ENCODE measurements around the gene MAGI2. TPM values are rescaled to one million over a fixed set of nuclear protein-coding genes. Genes with fewer than 3 reads are reported as not detected.

Gene MAGI2
- total RNA-seq, 6 experiments from 2014 or later: 1.2 to 4.0 (median 2.4) TPM

GRCh38 chr7:79434098-79434497 lies 19.4 kb downstream of the MAGI2 start:
- ATAC-seq: no peak
- Histone ChIP-seq H3K27me3 (no peaks in the 10 kb centered on the region), H3K4me1 (no peaks in the 10 kb centered on the region), H3K36me3 (no peaks in the 10 kb centered on the region), H3K27ac (no peak overlapping the region), H3K9me3 (no peaks in the 10 kb centered on the region), H3K4me3 (no peak overlapping the region)
- WGBS (ENCODE audit: insufficient coverage, low coverage, low lambda C conversion rate, missing lambda C conversion rate): 86% methylated on average over 1 of the region's 1 CpG
- TF ChIP-seq POLR2A (IDR thresholded peaks at IDR 0.05) (no peak), CTCF (IDR thresholded peaks at IDR 0.05) (no peak)
- DNase-seq: no peak
- intact Hi-C loops (cut with DNase I): no loop called here

DNA sequence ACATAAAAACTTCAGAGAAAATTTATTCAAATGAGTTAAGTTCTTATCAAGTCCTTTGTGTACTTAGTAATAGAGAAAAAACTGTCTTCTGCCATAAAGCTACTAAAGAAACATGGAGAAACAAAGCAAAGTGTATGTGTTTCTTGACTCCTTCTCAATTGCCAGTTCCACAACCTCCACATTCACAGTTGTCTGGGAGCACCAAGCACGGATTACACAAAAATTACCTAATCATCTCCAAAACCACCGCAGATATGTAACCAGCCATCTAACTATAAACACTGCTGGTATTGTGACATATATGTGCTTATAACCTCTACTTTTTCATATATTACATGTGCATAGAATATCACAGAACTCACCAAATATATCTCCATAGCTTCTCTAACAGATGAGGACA lies 23.1 kb downstream of the MAGI2 start:
- intact Hi-C loops (cut with DNase I): no loop called here
- Histone ChIP-seq H3K27me3 (no peaks in the 10 kb centered on the region), H3K4me1 (no peaks in the 10 kb centered on the region), H3K9me3 (no peaks in the 10 kb centered on the region), H3K4me3 (no peak overlapping the region), H3K36me3 (no peaks in the 10 kb centered on the region), H3K27ac (no peak overlapping the region)
- 100% methylated on average over 2 of the region's 2 CpGs for WGBS (ENCODE audit: insufficient coverage, low coverage, low lambda C conversion rate, missing lambda C conversion rate)
- TF ChIP-seq POLR2A (IDR thresholded peaks at IDR 0.05) (no peak), CTCF (IDR thresholded peaks at IDR 0.05) (no peak)
- ATAC-seq (no peak), DNase-seq (no peak)

GRCh38 chr7:79425665-79426064 lies 27.8 kb downstream of the MAGI2 start:
- ATAC-seq (no peak), DNase-seq (no peak)
- H3K27me3 ChIP-seq: no peaks in the 10 kb centered on the region
- 75% methylated on average over 7 of the region's 7 CpGs for WGBS (ENCODE audit: insufficient coverage, low coverage, low lambda C conversion rate, missing lambda C conversion rate)
- no peak overlapping the region for H3K27ac ChIP-seq
- intact Hi-C loops (cut with DNase I): no loop called here
- H3K9me3 ChIP-seq: no peaks in the 10 kb centered on the region
- H3K36me3 ChIP-seq: no peaks in the 10 kb centered on the region
- TF ChIP-seq POLR2A (IDR thresholded peaks at IDR 0.05) (no peak), CTCF (IDR thresholded peaks at IDR 0.05) (no peak)
- no peak overlapping the region for H3K4me3 ChIP-seq
- no peaks in the 10 kb centered on the region for H3K4me1 ChIP-seq

DNA sequence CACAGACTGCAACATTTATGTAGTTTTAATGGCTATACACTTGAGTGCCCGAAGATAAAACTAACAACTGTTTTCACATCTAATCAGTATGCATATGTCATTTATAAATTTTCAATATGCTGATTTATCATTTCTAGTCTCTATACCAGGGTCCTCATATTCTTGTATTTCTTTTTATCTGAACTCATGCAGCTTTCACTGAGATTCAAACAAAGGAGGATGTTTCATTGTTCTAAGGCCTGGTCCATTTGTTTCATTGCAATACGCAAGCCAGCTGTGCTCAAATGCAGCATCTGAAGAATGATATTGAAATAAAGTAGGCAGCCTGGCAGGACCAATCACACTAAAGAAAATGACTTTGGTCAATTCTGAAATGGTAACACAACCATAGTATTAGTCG lies 31.7 kb downstream of the MAGI2 start:
- H3K9me3 ChIP-seq: no peaks in the 10 kb centered on the region
- ATAC-seq (no peak), DNase-seq (no peak)
- no peak overlapping the region for H3K27ac ChIP-seq
- intact Hi-C loops (cut with DNase I): no loop called here
- TF ChIP-seq CTCF (IDR thresholded peaks at IDR 0.05): no peak
- no peak for TF ChIP-seq POLR2A (IDR thresholded peaks at IDR 0.05)
- H3K36me3 ChIP-seq: no peaks in the 10 kb centered on the region
- H3K4me3 ChIP-seq: no peak overlapping the region
- H3K27me3 ChIP-seq: no peaks in the 10 kb centered on the region
- peaks cover 0 to 6% (median 0%) of the 10 kb centered on the region in 4 donors for H3K4me1 ChIP-seq
- 97% methylated on average over 3 of the region's 3 CpGs for WGBS (ENCODE audit: insufficient coverage, low coverage, low lambda C conversion rate, missing lambda C conversion rate)

DNA sequence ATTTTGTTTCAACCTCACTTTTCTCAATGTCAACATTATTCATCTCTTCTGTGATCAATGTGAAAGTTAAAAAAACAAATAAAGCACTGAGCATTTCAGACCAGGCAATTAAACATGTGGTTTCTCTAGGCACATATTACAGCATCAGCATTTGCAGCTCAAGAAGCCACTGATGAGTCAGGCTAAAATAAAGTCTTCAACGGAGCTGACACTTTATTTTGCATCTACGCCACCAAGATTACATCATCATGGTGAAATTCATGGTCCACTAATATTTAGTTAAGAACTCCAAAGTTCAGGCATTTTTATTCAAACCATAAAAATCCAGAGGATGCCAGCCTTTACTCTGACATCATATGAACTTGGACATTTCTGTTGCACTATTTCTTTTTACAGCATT lies 33.0 kb downstream of the MAGI2 start:
- intact Hi-C loops (cut with DNase I): no loop called here
- 17% methylated on average over 2 of the region's 2 CpGs for WGBS (ENCODE audit: insufficient coverage, low coverage, low lambda C conversion rate, missing lambda C conversion rate)
- DNase-seq (no peak), ATAC-seq (peak; percentile 61 to 98 (median 80))
- Histone ChIP-seq H3K4me3 (no peak overlapping the region), H3K27ac (no peak overlapping the region), H3K36me3 (no peaks in the 10 kb centered on the region), H3K27me3 (no peaks in the 10 kb centered on the region), H3K9me3 (no peaks in the 10 kb centered on the region), H3K4me1 (peaks cover 0 to 6% (median 0%) of the 10 kb centered on the region in 4 donors)
- TF ChIP-seq POLR2A (IDR thresholded peaks at IDR 0.05) (no peak), CTCF (IDR thresholded peaks at IDR 0.05) (no peak)
